Astrocyte of the cerebellum (primary cell): ENCODE results near the gene C4orf51.
"Not testable (repeated sequence)": the region's sequence is repeated elsewhere in the genome, so short reads cannot be mapped to it uniquely, and the experiment has no call there.

Experiments used
- DNase-seq: peaks from one replicate; pipeline ENCODE4 v3.0.0-alpha.2; 2011; ENCODE audit warnings: low read depth
- H3K4me3 ChIP-seq: 2 replicates; pipeline ENCODE4 v1.5.1; 2011; ENCODE audit warnings: mild to moderate bottlenecking, low read depth, low read length, moderate library complexity
- CTCF ChIP-seq: IDR thresholded peaks from 2 replicates; pipeline ENCODE4 v1.5.1; 2012; ENCODE audit warnings: low read length, low read depth, moderate library complexity, mild to moderate bottlenecking; ENCODE audit errors: missing control alignments
- in situ Hi-C: cut with HindIII; loops from 2 replicates; pipeline ENCODE4 v1.10.0; 2017; ENCODE audit warnings: low sequenced_read_pairs

Gene C4orf51

GRCh38 chr4:145681518-145681917 lies 1.6 kb downstream of the C4orf51 start:
- in situ Hi-C loops: no loop called here
- TF ChIP-seq CTCF: no peak
- H3K4me3 ChIP-seq: no peak overlapping the region
- DNase-seq: no peak

- TF ChIP-seq CTCF: no peak
- no peak overlapping the region for H3K4me3 ChIP-seq
- in situ Hi-C loops: no loop called here
- no peak for DNase-seq
Measured at GRCh38 chr4:145681956-145682355, 2.0 kb downstream of the C4orf51 start.

DNA sequence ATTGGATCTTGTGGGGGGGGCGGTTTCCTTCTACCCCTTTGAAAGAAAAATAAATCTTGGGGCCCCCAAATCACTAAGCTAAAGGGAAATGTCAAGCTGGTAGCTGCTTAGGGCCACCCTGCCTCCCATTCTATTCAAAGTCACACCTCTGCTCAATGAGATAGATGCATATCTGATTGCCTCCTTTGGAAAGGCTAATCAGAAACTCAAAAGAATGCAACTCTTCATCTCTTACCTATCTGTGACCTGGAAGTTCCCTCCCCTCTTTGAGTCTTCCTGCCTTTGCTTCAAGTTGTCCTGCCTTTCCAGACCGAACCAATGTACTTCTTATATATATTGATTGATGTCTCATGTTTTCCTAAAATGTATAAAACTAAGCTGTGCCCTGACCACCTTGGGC lies 7.0 kb downstream of the C4orf51 start:
- no peak overlapping the region for H3K4me3 ChIP-seq
- TF ChIP-seq CTCF: no peak
- no peak for DNase-seq
- in situ Hi-C loops: no loop called here

GRCh38 chr4:145690610-145691009 lies 10.7 kb downstream of the C4orf51 start:
- in situ Hi-C loops: no loop called here
- no peak for TF ChIP-seq CTCF
- H3K4me3 ChIP-seq: no peak overlapping the region
- no peak for DNase-seq

DNA sequence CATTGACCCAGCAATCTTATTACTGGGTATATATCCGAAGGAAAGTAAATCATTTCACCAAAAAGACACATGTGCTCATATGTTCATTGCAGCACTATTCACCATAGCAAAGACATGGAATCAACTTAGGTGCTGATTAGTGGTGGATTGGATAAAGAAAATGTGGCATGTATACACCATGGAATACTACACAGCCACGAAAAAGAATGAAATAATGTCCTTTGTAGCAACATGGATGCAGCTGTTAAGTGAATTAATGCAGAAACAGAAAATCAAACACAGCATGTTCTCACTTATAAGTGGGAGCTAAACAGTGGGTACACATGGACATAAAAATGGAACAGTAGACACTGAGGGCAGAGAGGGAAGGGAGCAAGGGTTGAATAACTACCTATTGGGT lies 11.5 kb downstream of the C4orf51 start:
- H3K4me3 ChIP-seq, in situ Hi-C loops, DNase-seq: not testable (repeated sequence)

GRCh38 chr4:145694929-145695328 lies 15.0 kb downstream of the C4orf51 start:
- no peak overlapping the region for H3K4me3 ChIP-seq
- no peak for TF ChIP-seq CTCF
- DNase-seq: no peak
- in situ Hi-C loops: no loop called here

- no peak for DNase-seq
- H3K4me3 ChIP-seq: no peak overlapping the region
- in situ Hi-C loops: no loop called here
- TF ChIP-seq CTCF: no peak
Measured at GRCh38 chr4:145697332-145697731, 17.4 kb downstream of the C4orf51 start.
